ENCODE results near the gene CCDC85A. TPM values are rescaled to one million over a fixed set of nuclear protein-coding genes. Genes with fewer than 3 reads are reported as not detected.

The CCDC85A gene
- total and polyA plus RNA-seq, 2 experiments from 2014 or later = 0.21 to 0.24 TPM

DNA sequence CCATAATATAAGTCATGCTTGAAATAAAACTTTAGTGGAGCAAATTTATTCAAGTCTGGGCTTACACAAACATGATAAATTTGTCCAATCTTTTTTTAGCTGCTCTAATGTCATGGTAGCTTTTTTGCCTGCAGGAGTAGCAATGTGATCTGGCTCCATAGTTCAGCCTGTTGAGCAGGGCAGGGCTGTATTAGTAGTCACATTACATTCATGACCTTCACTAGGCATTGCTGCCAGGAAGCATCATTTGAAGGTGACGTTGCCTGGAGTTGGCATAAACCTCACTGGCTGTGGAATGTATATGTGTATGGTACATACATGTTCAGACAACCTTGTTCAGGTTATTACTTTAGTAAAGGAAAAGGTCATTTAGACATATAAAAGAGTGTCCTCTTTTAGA, 76.6 kb downstream of the CCDC85A start (continued):
- TF ChIP-seq, protein P1, sequence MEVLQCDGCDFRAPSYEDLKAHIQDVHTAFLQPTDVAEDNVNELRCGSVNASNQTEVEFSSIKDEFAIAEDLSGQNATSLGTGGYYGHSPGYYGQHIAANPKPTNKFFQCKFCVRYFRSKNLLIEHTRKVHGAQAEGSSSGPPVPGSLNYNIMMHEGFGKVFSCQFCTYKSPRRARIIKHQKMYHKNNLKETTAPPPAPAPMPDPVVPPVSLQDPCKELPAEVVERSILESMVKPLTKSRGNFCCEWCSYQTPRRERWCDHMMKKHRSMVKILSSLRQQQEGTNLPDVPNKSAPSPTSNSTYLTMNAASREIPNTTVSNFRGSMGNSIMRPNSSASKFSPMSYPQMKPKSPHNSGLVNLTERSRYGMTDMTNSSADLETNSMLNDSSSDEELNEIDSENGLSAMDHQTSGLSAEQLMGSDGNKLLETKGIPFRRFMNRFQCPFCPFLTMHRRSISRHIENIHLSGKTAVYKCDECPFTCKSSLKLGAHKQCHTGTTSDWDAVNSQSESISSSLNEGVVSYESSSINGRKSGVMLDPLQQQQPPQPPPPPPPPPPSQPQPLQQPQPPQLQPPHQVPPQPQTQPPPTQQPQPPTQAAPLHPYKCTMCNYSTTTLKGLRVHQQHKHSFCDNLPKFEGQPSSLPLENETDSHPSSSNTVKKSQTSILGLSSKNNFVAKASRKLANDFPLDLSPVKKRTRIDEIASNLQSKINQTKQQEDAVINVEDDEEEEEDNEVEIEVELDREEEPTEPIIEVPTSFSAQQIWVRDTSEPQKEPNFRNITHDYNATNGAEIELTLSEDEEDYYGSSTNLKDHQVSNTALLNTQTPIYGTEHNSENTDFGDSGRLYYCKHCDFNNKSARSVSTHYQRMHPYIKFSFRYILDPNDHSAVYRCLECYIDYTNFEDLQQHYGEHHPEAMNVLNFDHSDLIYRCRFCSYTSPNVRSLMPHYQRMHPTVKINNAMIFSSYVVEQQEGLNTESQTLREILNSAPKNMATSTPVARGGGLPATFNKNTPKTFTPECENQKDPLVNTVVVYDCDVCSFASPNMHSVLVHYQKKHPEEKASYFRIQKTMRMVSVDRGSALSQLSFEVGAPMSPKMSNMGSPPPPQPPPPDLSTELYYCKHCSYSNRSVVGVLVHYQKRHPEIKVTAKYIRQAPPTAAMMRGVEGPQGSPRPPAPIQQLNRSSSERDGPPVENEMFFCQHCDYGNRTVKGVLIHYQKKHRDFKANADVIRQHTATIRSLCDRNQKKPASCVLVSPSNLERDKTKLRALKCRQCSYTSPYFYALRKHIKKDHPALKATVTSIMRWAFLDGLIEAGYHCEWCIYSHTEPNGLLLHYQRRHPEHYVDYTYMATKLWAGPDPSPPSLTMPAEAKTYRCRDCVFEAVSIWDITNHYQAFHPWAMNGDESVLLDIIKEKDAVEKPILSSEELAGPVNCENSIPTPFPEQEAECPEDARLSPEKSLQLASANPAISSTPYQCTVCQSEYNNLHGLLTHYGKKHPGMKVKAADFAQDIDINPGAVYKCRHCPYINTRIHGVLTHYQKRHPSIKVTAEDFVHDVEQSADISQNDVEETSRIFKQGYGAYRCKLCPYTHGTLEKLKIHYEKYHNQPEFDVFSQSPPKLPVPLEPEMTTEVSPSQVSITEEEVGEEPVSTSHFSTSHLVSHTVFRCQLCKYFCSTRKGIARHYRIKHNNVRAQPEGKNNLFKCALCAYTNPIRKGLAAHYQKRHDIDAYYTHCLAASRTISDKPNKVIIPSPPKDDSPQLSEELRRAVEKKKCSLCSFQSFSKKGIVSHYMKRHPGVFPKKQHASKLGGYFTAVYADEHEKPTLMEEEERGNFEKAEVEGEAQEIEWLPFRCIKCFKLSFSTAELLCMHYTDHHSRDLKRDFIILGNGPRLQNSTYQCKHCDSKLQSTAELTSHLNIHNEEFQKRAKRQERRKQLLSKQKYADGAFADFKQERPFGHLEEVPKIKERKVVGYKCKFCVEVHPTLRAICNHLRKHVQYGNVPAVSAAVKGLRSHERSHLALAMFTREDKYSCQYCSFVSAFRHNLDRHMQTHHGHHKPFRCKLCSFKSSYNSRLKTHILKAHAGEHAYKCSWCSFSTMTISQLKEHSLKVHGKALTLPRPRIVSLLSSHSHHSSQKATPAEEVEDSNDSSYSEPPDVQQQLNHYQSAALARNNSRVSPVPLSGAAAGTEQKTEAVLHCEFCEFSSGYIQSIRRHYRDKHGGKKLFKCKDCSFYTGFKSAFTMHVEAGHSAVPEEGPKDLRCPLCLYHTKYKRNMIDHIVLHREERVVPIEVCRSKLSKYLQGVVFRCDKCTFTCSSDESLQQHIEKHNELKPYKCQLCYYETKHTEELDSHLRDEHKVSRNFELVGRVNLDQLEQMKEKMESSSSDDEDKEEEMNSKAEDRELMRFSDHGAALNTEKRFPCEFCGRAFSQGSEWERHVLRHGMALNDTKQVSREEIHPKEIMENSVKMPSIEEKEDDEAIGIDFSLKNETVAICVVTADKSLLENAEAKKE (CRISPR knock-in tag; IDR thresholded peaks at IDR 0.05) = no peak
- TF ChIP-seq, protein P2, sequence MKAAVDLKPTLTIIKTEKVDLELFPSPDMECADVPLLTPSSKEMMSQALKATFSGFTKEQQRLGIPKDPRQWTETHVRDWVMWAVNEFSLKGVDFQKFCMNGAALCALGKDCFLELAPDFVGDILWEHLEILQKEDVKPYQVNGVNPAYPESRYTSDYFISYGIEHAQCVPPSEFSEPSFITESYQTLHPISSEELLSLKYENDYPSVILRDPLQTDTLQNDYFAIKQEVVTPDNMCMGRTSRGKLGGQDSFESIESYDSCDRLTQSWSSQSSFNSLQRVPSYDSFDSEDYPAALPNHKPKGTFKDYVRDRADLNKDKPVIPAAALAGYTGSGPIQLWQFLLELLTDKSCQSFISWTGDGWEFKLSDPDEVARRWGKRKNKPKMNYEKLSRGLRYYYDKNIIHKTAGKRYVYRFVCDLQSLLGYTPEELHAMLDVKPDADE (IDR thresholded peaks at IDR 0.05) = no peak
- TF ChIP-seq EZH2 (IDR thresholded peaks at IDR 0.05; ENCODE audit: low read depth, unreplicated experiment) (no peak), CREB1 (CRISPR knock-in tag; IDR thresholded peaks at IDR 0.05; ENCODE audit: low read depth) (no peak), ZNF114 (CRISPR knock-in tag; IDR thresholded peaks at IDR 0.05) (no peak), EZH2phosphoT487 (IDR thresholded peaks at IDR 0.05; ENCODE audit: unreplicated experiment) (no peak), STAT1 (IDR thresholded peaks at IDR 0.05; ENCODE audit: unreplicated experiment) (no peak), NANOG (IDR thresholded peaks at IDR 0.05; ENCODE audit: borderline replicate concordance) (no peak)

DNA sequence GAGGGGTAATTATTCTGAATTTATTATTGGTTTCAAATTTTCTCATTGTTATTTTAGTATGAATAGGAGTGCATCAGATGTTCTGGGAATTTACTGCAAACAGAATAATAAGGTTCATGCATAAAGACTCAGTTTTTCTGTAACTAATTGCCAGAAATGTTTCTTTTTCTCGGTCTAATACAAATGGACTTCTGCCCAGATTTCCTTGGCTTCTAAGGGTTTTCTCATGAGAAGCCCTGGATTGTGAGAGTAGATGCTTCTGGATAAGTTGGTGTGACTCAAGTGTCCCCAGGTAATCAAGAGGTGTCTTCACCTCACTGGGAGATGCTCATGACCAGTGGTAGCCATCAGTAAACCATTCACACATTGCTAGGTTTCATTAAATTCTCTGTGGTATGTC, 78.5 kb downstream of the CCDC85A start:
- H3K9me3 Mint-ChIP-seq = no peaks in the 10 kb centered on the region
- Histone ChIP-seq H3K27me3 (ENCODE audit: insufficient read depth) (no peaks in the 10 kb centered on the region), H4K20me1 (replicated peaks; ENCODE audit: insufficient read depth) (no peaks in the 10 kb centered on the region), H3K4me3 (no peak overlapping the region), H3K27ac (ENCODE audit: low read depth) (no peak overlapping the region), H3K4me1 (ENCODE audit: insufficient read depth) (no peaks in the 10 kb centered on the region), H3K4me2 (no peak overlapping the region), H2AFZ (no peak overlapping the region), H3K79me2 (replicated peaks; ENCODE audit: insufficient read depth) (no peaks in the 10 kb centered on the region), H3F3A (replicated peaks; ENCODE audit: low read depth) (no peaks in the 10 kb centered on the region), H3K36me3 (ENCODE audit: insufficient read depth) (no peaks in the 10 kb centered on the region), H3K9me2 (ENCODE audit: insufficient read depth) (no peaks in the 10 kb centered on the region; the same call in 1 of the 2 replicates)
- H3K36me3 Mint-ChIP-seq (ENCODE audit: low read depth) = no peaks in the 10 kb centered on the region
- H3K27ac Mint-ChIP-seq = no peak overlapping the region
- no peak for DNase-seq (ENCODE audit: low spot score)
- no peak for ATAC-seq
- no peaks in the 10 kb centered on the region for H3K27me3 Mint-ChIP-seq (ENCODE audit: insufficient read depth, low read depth, poor library complexity)
- H3K4me3 Mint-ChIP-seq = no peak overlapping the region
- H3K4me1 Mint-ChIP-seq = no peaks in the 10 kb centered on the region
- TF ChIP-seq POLR2AphosphoS5 (IDR thresholded peaks at IDR 0.05; ENCODE audit: low read depth) (no peak), EZH2 (IDR thresholded peaks at IDR 0.05; ENCODE audit: low read depth, unreplicated experiment) (no peak), STAT1 (IDR thresholded peaks at IDR 0.05; ENCODE audit: unreplicated experiment) (no peak), JUNB (IDR thresholded peaks at IDR 0.05; ENCODE audit: unreplicated experiment) (no peak), ZNF114 (CRISPR knock-in tag; IDR thresholded peaks at IDR 0.05) (no peak), ZNF331 (CRISPR knock-in tag; IDR thresholded peaks at IDR 0.05; ENCODE audit: low read depth) (no peak), CREB1 (CRISPR knock-in tag; IDR thresholded peaks at IDR 0.05; ENCODE audit: low read depth) (no peak), EZH2phosphoT487 (IDR thresholded peaks at IDR 0.05; ENCODE audit: unreplicated experiment) (no peak), NANOG (IDR thresholded peaks at IDR 0.05; ENCODE audit: borderline replicate concordance) (no peak)
- TF ChIP-seq, protein P2 (IDR thresholded peaks at IDR 0.05) = no peak
- TF ChIP-seq, protein P3, sequence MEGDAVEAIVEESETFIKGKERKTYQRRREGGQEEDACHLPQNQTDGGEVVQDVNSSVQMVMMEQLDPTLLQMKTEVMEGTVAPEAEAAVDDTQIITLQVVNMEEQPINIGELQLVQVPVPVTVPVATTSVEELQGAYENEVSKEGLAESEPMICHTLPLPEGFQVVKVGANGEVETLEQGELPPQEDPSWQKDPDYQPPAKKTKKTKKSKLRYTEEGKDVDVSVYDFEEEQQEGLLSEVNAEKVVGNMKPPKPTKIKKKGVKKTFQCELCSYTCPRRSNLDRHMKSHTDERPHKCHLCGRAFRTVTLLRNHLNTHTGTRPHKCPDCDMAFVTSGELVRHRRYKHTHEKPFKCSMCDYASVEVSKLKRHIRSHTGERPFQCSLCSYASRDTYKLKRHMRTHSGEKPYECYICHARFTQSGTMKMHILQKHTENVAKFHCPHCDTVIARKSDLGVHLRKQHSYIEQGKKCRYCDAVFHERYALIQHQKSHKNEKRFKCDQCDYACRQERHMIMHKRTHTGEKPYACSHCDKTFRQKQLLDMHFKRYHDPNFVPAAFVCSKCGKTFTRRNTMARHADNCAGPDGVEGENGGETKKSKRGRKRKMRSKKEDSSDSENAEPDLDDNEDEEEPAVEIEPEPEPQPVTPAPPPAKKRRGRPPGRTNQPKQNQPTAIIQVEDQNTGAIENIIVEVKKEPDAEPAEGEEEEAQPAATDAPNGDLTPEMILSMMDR (conservative IDR thresholded peaks at IDR 0.05; ENCODE audit: low read depth in 2 of 2) = no peak

Data from GM23338 (cell line).